ENCODE measurements around the gene CRLF2. TPM values are rescaled to one million over a fixed set of nuclear protein-coding genes. Genes with fewer than 3 reads are reported as not detected.
"Not testable (repeated sequence)": the region's sequence is repeated elsewhere in the genome, so short reads cannot be mapped to it uniquely, and the experiment has no call there.

CRLF2 gene
- total and polyA plus RNA-seq, 2 donors = 0.20 to 0.48 TPM

DNA sequence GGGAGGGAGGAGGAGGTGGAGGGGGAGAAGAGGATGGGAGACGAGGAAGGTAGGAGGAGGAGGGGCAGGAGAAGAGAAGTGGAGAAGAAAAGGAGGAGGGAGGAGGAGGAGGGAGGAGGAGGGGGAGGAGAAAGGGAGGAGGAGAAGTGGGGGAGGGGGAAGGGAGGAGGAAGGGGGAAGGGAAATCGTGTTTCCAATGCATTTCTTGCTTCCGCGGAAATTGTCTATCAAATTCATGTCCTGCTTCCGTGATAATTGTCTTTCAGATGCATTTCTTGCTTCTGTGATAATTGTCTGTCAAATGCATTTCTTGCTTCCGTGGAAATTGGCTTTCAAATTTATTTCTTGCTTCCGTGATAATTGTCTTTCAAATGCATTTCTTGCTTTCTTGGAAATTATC is 43.3 kb downstream of the CRLF2 start:
- Histone ChIP-seq H3K27ac (ENCODE audit: low read depth) (no peak overlapping the region), H3K36me3 (ENCODE audit: insufficient read depth) (no peaks in the 10 kb centered on the region), H3K4me1 (ENCODE audit: insufficient read depth) (no peaks in the 10 kb centered on the region), H3K4me3 (ENCODE audit: low read depth, low read length) (no peak overlapping the region)
- no peak for DNase-seq (ENCODE audit: extremely low spot score)
- WGBS = 70% methylated on average over 6 of the region's 7 CpGs

DNA sequence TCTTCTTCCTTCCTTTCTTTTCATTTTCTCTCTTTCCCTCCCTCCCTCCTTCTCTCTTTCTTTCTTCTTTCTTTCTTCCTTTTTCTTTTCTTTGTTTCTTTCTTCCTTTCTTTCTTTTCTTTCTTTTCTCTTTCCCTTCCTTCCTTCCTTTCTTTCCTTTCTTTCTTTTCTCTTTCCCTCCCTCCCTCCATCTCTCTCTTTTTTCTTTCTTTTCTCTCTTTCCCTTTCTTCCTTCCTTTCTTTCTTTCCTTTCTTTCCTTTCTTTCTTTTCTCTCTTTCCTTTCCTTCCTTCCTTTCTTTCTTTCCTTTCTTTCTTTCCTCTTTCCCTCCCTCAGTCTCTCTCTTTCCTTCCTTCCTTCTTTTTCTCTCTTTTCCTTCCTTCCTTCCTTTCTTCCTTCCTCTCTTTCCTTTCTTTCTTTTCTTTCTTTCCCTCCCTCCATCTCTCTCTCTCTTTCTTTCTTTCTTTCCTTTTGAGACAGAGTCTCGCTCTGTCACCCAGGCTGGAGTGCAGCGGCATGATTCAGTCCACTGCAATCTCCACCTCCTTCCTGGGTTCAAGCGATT is 44.4 kb downstream of the CRLF2 start:
- Histone ChIP-seq H3K4me1 (ENCODE audit: insufficient read depth) (no peaks in the 10 kb centered on the region), H3K4me3 (ENCODE audit: low read depth, low read length) (no peak overlapping the region), H3K36me3 (ENCODE audit: insufficient read depth) (no peaks in the 10 kb centered on the region), H3K27ac (ENCODE audit: low read depth) (no peak overlapping the region)
- no peak for DNase-seq (ENCODE audit: extremely low spot score)
- 97% methylated on average over 3 of the region's 3 CpGs for WGBS

DNA sequence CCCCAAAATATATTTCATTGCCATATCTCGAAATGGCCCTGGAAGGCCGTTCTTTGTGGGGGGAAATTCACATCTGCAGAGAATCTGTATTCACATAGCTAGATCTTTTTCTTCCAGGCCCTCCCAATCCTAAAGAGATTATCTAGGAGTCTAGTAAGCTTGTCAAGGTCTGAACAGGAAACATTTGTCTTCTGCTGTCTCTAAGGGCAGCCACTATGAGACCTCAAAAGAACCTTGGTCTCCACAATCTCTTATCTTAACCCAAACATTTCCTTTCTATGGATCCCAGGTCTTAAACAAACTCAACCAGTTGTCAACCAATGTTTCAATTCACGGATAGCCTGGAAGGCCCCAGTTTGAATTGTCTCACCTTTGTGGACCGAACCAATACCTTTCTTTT is 45.0 kb downstream of the CRLF2 start:
- no peaks in the 10 kb centered on the region for H3K4me1 ChIP-seq (ENCODE audit: insufficient read depth)
- 36% methylated on average over 4 of the region's 4 CpGs for WGBS
- no peaks in the 10 kb centered on the region for H3K36me3 ChIP-seq (ENCODE audit: insufficient read depth)
- no peak overlapping the region for H3K4me3 ChIP-seq (ENCODE audit: low read depth, low read length)
- no peak for DNase-seq (ENCODE audit: extremely low spot score)
- H3K27ac ChIP-seq (ENCODE audit: low read depth) = no peak overlapping the region

GRCh38 chrX:1165535-1166196 is 46.8 kb downstream of the CRLF2 start:
- no peaks in the 10 kb centered on the region for H3K4me1 ChIP-seq (ENCODE audit: insufficient read depth)
- no peak overlapping the region for H3K27ac ChIP-seq (ENCODE audit: low read depth)
- H3K36me3 ChIP-seq (ENCODE audit: insufficient read depth) = no peaks in the 10 kb centered on the region
- WGBS = 9% methylated on average over 12 of the region's 12 CpGs
- H3K4me3 ChIP-seq (ENCODE audit: low read depth, low read length) = no peak overlapping the region
- peak; percentile 35 for DNase-seq (ENCODE audit: extremely low spot score)

GRCh38 chrX:1164322-1165288 is 47.8 kb downstream of the CRLF2 start:
- 25% methylated on average over 18 of the region's 18 CpGs for WGBS
- no peak for DNase-seq (ENCODE audit: extremely low spot score)

DNA sequence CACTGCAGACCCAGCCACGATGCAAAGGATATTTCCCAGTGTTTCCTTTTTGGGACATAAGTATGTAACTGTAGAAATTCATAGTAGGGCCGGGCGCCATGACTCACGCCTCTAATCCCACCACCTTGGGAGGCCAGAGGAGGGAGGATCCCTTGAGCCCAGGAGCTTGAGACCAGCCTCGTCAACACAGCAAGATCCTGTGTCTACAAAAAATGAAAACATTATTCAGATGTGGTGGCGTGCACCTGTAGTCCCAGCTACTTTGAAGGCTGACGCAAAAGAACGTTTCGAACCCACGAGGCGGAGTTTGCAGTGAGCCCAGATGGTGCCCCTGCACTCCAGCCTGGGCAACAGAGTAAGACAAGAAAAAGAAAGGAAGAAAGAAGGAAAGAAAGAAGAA is 49.2 kb downstream of the CRLF2 start:
- DNase-seq (ENCODE audit: extremely low spot score) = no peak
- Histone ChIP-seq H3K36me3 (ENCODE audit: insufficient read depth) (no peaks in the 10 kb centered on the region), H3K4me1 (ENCODE audit: insufficient read depth) (no peaks in the 10 kb centered on the region), H3K27ac (ENCODE audit: low read depth) (no peak overlapping the region), H3K4me3 (ENCODE audit: low read depth, low read length) (no peak overlapping the region)
- 76% methylated on average over 11 of the region's 11 CpGs for WGBS

More at GRCh38 chrX:1164322-1165288, 47.8 kb downstream of the CRLF2 start:
- no peak overlapping the region for H3K4me3 ChIP-seq (ENCODE audit: low read depth, low read length)
- no peaks in the 10 kb centered on the region for H3K4me1 ChIP-seq (ENCODE audit: insufficient read depth)
- H3K27ac ChIP-seq (ENCODE audit: low read depth) = no peak overlapping the region
- no peaks in the 10 kb centered on the region for H3K36me3 ChIP-seq (ENCODE audit: insufficient read depth)

DNA sequence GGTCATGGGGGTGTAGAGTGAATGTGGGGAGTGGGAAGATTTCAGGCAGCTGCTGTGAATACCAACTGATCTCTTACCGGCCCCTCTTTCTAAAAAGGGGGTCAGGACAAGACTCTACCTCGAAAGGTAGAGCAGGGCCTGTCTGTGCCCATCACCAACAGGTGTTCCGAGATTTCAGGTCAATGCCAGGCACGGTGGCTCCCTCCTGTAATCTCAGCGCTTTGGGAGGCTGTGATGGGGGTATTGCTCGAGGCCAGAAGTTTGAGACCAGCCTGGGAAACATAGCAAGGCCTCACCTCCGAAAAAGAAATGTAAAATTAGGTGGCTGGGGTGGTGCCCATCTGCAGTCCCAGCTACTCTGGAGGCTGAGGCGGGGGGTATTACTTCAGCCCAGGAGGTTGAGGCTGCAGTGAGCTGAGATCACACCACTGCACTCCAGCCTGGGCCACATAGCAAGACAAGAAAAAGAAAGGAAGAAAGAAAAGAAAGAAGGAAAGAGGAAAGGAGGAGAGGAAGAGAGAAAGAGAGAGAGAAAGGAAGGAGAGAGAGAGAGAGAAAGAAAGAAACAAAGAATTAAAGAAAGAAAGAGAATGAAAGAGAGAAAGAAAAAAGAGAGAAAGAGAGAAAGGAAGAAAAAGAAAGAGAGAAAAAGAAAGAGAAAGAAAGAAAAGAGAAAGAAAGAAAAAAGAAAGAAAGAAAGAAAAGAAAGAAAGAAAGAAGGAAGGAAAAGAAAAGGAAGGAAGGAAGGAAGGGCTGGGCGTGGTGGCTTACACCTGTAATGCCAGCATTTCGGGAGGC is 50.1 kb downstream of the CRLF2 start:
- WGBS = 78% methylated on average over 10 of the region's 10 CpGs
- no peak for DNase-seq (ENCODE audit: extremely low spot score)
- H3K4me1 ChIP-seq (ENCODE audit: insufficient read depth) = no peaks in the 10 kb centered on the region
- no peaks in the 10 kb centered on the region for H3K36me3 ChIP-seq (ENCODE audit: insufficient read depth)
- no peak overlapping the region for H3K4me3 ChIP-seq (ENCODE audit: low read depth, low read length)
- no peak overlapping the region for H3K27ac ChIP-seq (ENCODE audit: low read depth)

DNA sequence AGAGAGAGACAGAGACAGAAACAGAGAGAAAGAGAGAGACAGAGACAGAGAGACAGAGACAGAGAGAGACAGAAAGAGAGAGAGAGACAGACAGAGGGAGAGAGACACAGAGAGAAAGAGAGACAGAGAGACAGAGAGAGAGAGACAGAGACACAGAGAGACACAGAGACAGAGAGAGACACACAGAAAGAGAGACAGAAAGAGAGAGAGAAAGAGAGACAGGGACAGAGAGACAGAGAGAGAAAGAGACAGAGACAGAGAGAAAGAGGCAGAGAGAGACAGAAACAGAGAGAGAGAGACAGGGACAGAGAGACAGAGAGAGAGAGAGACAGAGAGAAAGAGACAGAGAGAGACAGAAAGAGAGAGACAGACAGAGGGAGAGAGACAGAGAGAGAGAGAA is 52.9 kb downstream of the CRLF2 start:
- DNase-seq (ENCODE audit: extremely low spot score) = no peak
- no peaks in the 10 kb centered on the region for H3K4me1 ChIP-seq (ENCODE audit: insufficient read depth)
- no peak overlapping the region for H3K4me3 ChIP-seq (ENCODE audit: low read depth, low read length)
- H3K36me3 ChIP-seq (ENCODE audit: insufficient read depth) = no peaks in the 10 kb centered on the region
- H3K27ac ChIP-seq (ENCODE audit: low read depth) = no peak overlapping the region

GRCh38 chrX:1156681-1157455 is 55.6 kb downstream of the CRLF2 start:
- not testable (repeated sequence) for DNase-seq (ENCODE audit: extremely low spot score); H3K4me1 ChIP-seq (ENCODE audit: insufficient read depth); H3K27ac ChIP-seq (ENCODE audit: low read depth); H3K4me3 ChIP-seq (ENCODE audit: low read depth, low read length); H3K36me3 ChIP-seq (ENCODE audit: insufficient read depth)
- 90% methylated on average over 24 of the region's 24 CpGs for WGBS

- H3K4me3 ChIP-seq (ENCODE audit: low read depth, low read length) = no peak overlapping the region
- WGBS = 12% methylated on average over 9 of the region's 9 CpGs
- H3K27ac ChIP-seq (ENCODE audit: low read depth) = no peak overlapping the region
- H3K36me3 ChIP-seq (ENCODE audit: insufficient read depth) = no peaks in the 10 kb centered on the region
- no peaks in the 10 kb centered on the region for H3K4me1 ChIP-seq (ENCODE audit: insufficient read depth)
- no peak for DNase-seq (ENCODE audit: extremely low spot score)
Measured at GRCh38 chrX:1153940-1154339, 58.5 kb downstream of the CRLF2 start.

DNA sequence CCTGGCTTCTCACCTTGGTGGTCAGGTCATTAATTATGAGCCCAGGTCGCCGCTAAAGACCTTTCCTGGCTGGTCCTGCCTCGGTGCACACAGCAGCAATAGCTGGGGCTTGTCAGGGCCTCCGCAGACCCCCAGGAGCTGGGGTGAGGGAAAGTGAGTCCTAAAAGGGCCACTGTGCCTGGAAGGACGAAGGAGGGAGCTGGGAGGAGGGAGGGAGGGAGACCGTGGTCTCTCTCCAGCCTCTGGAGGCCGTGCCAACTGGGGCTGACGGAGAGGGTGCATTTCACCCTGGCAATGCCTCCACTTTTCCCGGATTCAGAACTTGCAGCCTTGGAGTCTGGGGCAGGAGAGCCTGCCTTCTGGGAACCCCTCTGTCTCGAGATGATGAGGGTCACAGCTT is 60.4 kb downstream of the CRLF2 start:
- H3K27ac ChIP-seq (ENCODE audit: low read depth) = no peak overlapping the region
- DNase-seq (ENCODE audit: extremely low spot score) = no peak
- WGBS = 32% methylated on average over 10 of the region's 10 CpGs
- no peaks in the 10 kb centered on the region for H3K4me1 ChIP-seq (ENCODE audit: insufficient read depth)
- H3K36me3 ChIP-seq (ENCODE audit: insufficient read depth) = no peaks in the 10 kb centered on the region
- no peak overlapping the region for H3K4me3 ChIP-seq (ENCODE audit: low read depth, low read length)

GRCh38 chrX:1151378-1152077 is 60.9 kb downstream of the CRLF2 start:
- no peak overlapping the region for H3K4me3 ChIP-seq (ENCODE audit: low read depth, low read length)
- WGBS = 45% methylated on average over 9 of the region's 9 CpGs
- H3K4me1 ChIP-seq (ENCODE audit: insufficient read depth) = no peaks in the 10 kb centered on the region
- H3K27ac ChIP-seq (ENCODE audit: low read depth) = no peak overlapping the region
- H3K36me3 ChIP-seq (ENCODE audit: insufficient read depth) = no peaks in the 10 kb centered on the region
- no peak for DNase-seq (ENCODE audit: extremely low spot score)

All from urinary bladder (tissue), 4 donors.